Activated effector memory CD4-positive, alpha-beta T cell treated with Interleukin-2 at 50 U/mL for 16 hours (primary cell): ENCODE results near the gene TFAP2A.

ENCODE experiments used
- DNase-seq: peaks from one replicate; pipeline ENCODE4 v3.0.0-alpha.2; 2020

The TFAP2A gene

GRCh38 chr6:10414756-10415616 is at the start of gene TFAP2A:
Gene TFAP2A (minus strand): TSS chr6:10415074. CDS start chr6:10414991, 83 bp downstream.
- no peak for DNase-seq

GRCh38 chr6:10463491-10464481 is 48.9 kb upstream of the TFAP2A start:
- DNase-seq: no peak

GRCh38 chr6:10463040-10463439 is 48.2 kb upstream of the TFAP2A start:
- DNase-seq: no peak

GRCh38 chr6:10461850-10462249 is 47.0 kb upstream of the TFAP2A start:
- no peak for DNase-seq

- DNase-seq: no peak
These were observed 45.2 kb upstream of the TFAP2A start for GRCh38 chr6:10460096-10460495.

- no peak for DNase-seq
These were observed 43.4 kb upstream of the TFAP2A start for GRCh38 chr6:10458287-10458686.

- DNase-seq: no peak
These were observed 38.7 kb upstream of the TFAP2A start for GRCh38 chr6:10453596-10453995.

- DNase-seq: no peak
These were observed 37.1 kb upstream of the TFAP2A start for GRCh38 chr6:10451828-10452509.

GRCh38 chr6:10451394-10451793 is 36.5 kb upstream of the TFAP2A start:
- no peak for DNase-seq

GRCh38 chr6:10449751-10450150 is 34.9 kb upstream of the TFAP2A start:
- DNase-seq: no peak

GRCh38 chr6:10448096-10448495 is 33.2 kb upstream of the TFAP2A start:
- DNase-seq: no peak

GRCh38 chr6:10446548-10446947 is 31.7 kb upstream of the TFAP2A start:
- no peak for DNase-seq

- DNase-seq: no peak
These were observed 26.8 kb upstream of the TFAP2A start for GRCh38 chr6:10441655-10442009.

GRCh38 chr6:10441004-10441654 is 26.3 kb upstream of the TFAP2A start:
- no peak for DNase-seq

GRCh38 chr6:10437891-10438290 is 23.0 kb upstream of the TFAP2A start:
- DNase-seq: no peak

GRCh38 chr6:10434235-10434634 is 19.4 kb upstream of the TFAP2A start:
- DNase-seq: no peak

GRCh38 chr6:10433322-10433721 is 18.4 kb upstream of the TFAP2A start:
- no peak for DNase-seq

GRCh38 chr6:10431423-10432164 is 16.7 kb upstream of the TFAP2A start:
- DNase-seq: no peak

GRCh38 chr6:10429638-10430427 is 15.0 kb upstream of the TFAP2A start:
- DNase-seq: no peak

- DNase-seq: no peak
These were observed 12.0 kb upstream of the TFAP2A start for GRCh38 chr6:10426781-10427279.
